CD8-positive, alpha-beta memory T cell (primary cell): ENCODE data around the gene PTGES2. TPM values are rescaled to one million over a fixed set of nuclear protein-coding genes. Genes with fewer than 3 reads are reported as not detected.

Source experiments
- CTCF ChIA-PET: fragments of 350-600 bp; sonication (Branson Sonifier 250); formaldehyde crosslinking; loops from one replicate; lab custom pipeline; 2021; ENCODE audit warnings: antibody characterized with exemption; lab: Charles Lee
- POLR2A ChIA-PET: fragments of 350-600 bp; sonication (Branson Sonifier 250); formaldehyde crosslinking; loops from one replicate; lab custom pipeline; 2021; ENCODE audit warnings: antibody characterized with exemption; lab: Charles Lee
- DNase-seq, 5 donors: peaks; one replicate each; pipeline versions ENCODE4 v3.0.0 to v3.0.0-alpha.2; 2020 to 2022; ENCODE audit warnings: mixed read lengths in 1 of 5
- H3K27ac ChIP-seq: one replicate; pipeline ENCODE4 v1.7.0; 2013; ENCODE audit warnings: low read depth, mild to moderate bottlenecking, low read length, moderate library complexity
- H3K27me3 ChIP-seq: 2 replicates; pipeline ENCODE4 v1.7.0; 2013; ENCODE audit warnings: low read length, mild to moderate bottlenecking; ENCODE audit not compliant: insufficient read depth, poor library complexity, severe bottlenecking
- H3K36me3 ChIP-seq: 2 replicates; pipeline ENCODE4 v1.7.0; 2013; ENCODE audit warnings: mild to moderate bottlenecking, low read length, moderate library complexity; ENCODE audit not compliant: insufficient read depth
- H3K4me1 ChIP-seq: 2 replicates; pipeline ENCODE4 v1.7.0; 2013; ENCODE audit warnings: mild to moderate bottlenecking, low read length, moderate library complexity; ENCODE audit not compliant: insufficient read depth
- H3K4me3 ChIP-seq: 2 replicates; pipeline ENCODE4 v1.7.0; 2013; ENCODE audit warnings: mild to moderate bottlenecking, low read length
- H3K9me3 ChIP-seq: 2 replicates; pipeline ENCODE4 v1.7.0; 2013; ENCODE audit warnings: mild to moderate bottlenecking, low read length
- H3K27ac Mint-ChIP-seq, 8 donors: one replicate each; pipeline ENCODE4 v1.8.0; 2020 to 2021; ENCODE audit warnings: mixed read lengths in 8 of 8, mild to moderate bottlenecking in 6 of 8, inconsistent platforms in 3 of 8, moderate library complexity in 3 of 8
- H3K27me3 Mint-ChIP-seq, 2 donors: one replicate each; pipeline ENCODE4 v1.8.0; 2020 to 2021; ENCODE audit warnings: mixed read lengths in 2 of 2, mild to moderate bottlenecking in 1 of 2, moderate library complexity in 1 of 2
- H3K36me3 Mint-ChIP-seq, 3 donors: one replicate each; pipeline ENCODE4 v1.8.0; 2020 to 2021; ENCODE audit warnings: mixed read lengths in 3 of 3, inconsistent platforms in 1 of 3, mild to moderate bottlenecking in 1 of 3
- H3K4me1 Mint-ChIP-seq, 3 donors: one replicate each; pipeline ENCODE4 v1.8.0; 2020 to 2021; ENCODE audit warnings: mixed read lengths in 3 of 3, inconsistent platforms in 1 of 3, mild to moderate bottlenecking in 1 of 3
- H3K4me3 Mint-ChIP-seq, 7 donors: one replicate each; pipeline ENCODE4 v1.8.0; 2020 to 2021; ENCODE audit warnings: mixed read lengths in 7 of 7, mild to moderate bottlenecking in 6 of 7, moderate library complexity in 4 of 7, inconsistent platforms in 2 of 7
- H3K9me3 Mint-ChIP-seq, 5 donors: one replicate each; pipeline ENCODE4 v1.8.0; 2020 to 2022; ENCODE audit warnings: mixed read lengths in 5 of 5, mild to moderate bottlenecking in 3 of 5, moderate library complexity in 2 of 5, inconsistent platforms in 1 of 5
- polyA plus RNA-seq: library from polyadenylated mRNA; unstranded; fragments of 300-500 nt; fragmentation: Illumina TruSeq; gene quantifications from one replicate; pipeline ENCODE4 v1.2.3, GENCODE V29; 2021
- total RNA-seq, 2 experiments: library from RNA; stranded (reverse); gene quantifications; one replicate each; pipeline ENCODE4 v1.2.3, GENCODE V29; 2021

The PTGES2 gene
- total and polyA plus RNA-seq, 3 experiments from 2014 or later = 51.7 to 68.3 (median 67.0) TPM

DNA sequence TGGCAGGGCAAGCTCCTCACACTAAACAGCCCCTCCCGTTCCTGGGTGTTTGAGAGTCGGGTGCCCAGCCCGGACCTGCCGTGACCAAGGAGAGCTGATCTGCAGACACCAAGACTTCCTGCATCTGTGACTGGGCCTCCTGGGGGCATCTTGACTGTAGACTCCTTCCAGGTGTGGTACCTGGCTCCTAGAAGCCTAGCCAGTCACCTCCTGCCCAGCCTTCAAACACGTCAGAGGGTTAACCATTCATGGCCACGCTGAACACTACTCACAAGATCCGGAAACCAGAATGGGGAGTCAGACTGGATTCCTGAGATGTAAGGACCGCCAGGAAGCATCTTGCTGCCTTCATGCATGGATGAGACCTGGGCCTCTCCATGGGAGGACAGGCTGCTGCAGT lies 18.0 kb upstream of the PTGES2 start:
- ChIA-PET POLR2A (no interaction called here), CTCF (interaction anchor here (1.4 kb wide), 1 partner anchor 14 kb away, joined by 4 read pairs; the partner anchor contains the start of gene BBLN)
- H3K4me1 ChIP-seq = peaks cover 14% of the 10 kb centered on the region
- no peaks in the 10 kb centered on the region for H3K9me3 ChIP-seq
- peaks cover 0 to 4% of the 10 kb centered on the region in 2 donors for H3K27me3 Mint-ChIP-seq
- H3K9me3 Mint-ChIP-seq = no peaks in the 10 kb centered on the region
- H3K4me3 ChIP-seq = no peak overlapping the region
- no peaks in the 10 kb centered on the region for H3K36me3 Mint-ChIP-seq
- no peak for DNase-seq
- no peak overlapping the region for H3K27ac ChIP-seq
- no peaks in the 10 kb centered on the region for H3K36me3 ChIP-seq
- no peak overlapping the region for H3K27ac Mint-ChIP-seq
- no peak overlapping the region for H3K4me3 Mint-ChIP-seq
- no peaks in the 10 kb centered on the region for H3K27me3 ChIP-seq
- H3K4me1 Mint-ChIP-seq = peaks cover 6 to 11% (median 10%) of the 10 kb centered on the region in 3 donors

DNA sequence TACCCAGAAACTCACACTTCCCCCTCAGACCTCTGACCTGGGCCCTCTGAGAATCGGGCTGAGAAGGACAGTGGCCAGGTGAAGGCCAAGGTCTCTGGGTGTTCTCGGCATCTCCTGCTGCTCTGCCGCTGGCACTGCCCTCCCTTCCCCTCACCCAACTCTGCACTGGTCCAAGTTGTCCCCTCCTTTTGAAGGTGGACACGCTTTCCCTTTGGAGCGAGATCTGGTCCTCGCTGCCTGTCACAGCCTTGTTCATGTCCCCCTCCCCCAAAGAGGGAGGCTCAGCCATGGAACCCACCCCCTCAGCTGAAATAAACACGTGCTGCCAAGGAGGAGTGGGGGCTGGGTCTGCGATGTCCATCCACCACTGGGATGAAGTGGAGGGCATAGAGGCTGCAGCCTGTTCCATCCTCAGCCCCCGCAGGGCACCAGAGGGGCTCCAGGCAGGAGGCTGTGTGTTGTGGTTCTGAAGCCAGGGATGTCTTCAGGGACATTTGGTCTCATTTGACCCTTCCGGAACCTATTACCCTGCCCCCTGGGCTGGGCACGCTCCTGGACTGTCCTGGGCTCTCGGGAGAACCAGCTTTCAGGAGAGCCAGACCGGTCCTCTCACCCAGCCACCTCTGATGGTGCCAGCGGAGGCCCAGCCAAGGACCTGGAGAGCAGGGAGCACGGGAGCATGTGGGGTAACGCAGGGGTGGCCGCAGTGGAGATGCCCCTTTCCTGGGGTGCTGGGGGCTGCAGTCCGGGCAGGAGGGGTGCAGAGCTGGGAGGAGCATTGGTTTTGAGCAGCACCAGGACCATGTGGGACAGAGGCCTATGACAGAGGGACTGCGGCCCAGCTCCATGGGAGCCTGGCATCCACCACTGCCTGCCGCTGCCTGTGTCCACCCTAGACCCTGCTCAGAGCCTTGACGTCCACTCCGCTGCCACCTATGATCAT lies 17.0 kb upstream of the PTGES2 start:
- peaks cover 14% of the 10 kb centered on the region for H3K4me1 ChIP-seq
- no peak overlapping the region for H3K27ac ChIP-seq
- no peaks in the 10 kb centered on the region for H3K9me3 ChIP-seq
- ChIA-PET POLR2A (no interaction called here), CTCF (interaction anchor here (2.1 kb wide), 1 partner anchor 15 kb away, joined by 4 read pairs; the partner anchor contains the start of gene BBLN)
- Mint-ChIP-seq H3K4me1 (peaks cover 6 to 11% (median 10%) of the 10 kb centered on the region in 3 donors), H3K36me3 (no peaks in the 10 kb centered on the region), H3K4me3 (no peak overlapping the region), H3K9me3 (no peaks in the 10 kb centered on the region), H3K27ac (no peak overlapping the region), H3K27me3 (peaks cover 0 to 4% of the 10 kb centered on the region in 2 donors)
- H3K36me3 ChIP-seq = no peaks in the 10 kb centered on the region
- no peak overlapping the region for H3K4me3 ChIP-seq
- H3K27me3 ChIP-seq = no peaks in the 10 kb centered on the region
- no peak for DNase-seq

DNA sequence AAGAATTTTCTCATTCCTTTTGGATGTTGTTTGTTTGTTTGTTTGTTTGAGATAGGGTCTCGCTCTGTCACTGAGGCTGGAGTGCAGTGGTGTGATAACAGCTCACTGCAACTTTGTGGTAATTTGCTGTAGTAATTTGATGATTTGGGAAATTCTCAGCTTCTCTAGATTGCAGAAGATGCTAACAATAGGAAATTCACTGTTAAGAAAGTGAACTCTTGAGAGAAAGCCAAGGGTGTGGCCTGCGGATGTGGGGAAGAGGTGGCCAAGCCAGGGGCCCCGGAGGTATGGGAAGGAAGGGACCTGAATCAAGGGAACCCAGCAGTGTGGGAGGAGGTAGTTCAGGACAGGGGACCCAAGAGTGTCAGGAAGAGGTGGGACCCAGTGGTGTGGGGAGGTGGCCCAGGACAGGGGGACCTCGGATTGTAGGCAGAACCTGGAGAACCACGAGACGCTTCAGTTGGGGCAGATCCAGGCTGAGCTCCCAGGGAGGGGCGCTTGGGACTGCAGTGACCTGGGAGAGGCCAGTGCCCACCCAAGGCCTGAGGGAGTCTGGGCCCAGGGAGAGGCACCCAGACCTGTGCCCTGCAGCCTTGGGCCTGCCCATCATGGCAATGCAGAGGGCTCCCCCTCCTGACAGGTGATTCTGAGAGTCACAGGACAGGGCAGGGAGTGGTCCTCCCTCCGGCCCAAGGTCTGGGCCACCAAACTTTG lies 16.2 kb upstream of the PTGES2 start:
- Mint-ChIP-seq H3K36me3 (no peaks in the 10 kb centered on the region), H3K4me1 (peaks cover 6 to 11% (median 10%) of the 10 kb centered on the region in 3 donors), H3K9me3 (no peaks in the 10 kb centered on the region), H3K27ac (no peak overlapping the region), H3K4me3 (no peak overlapping the region), H3K27me3 (peaks cover 0 to 1% of the 10 kb centered on the region in 2 donors)
- ChIA-PET CTCF (interaction anchor here (0.8 to 2.1 kb wide), 2 partner anchors 15 to 16 kb away, joined by 3 to 4 read pairs; partner anchors contain the start of gene BBLN), POLR2A (no interaction called here)
- Histone ChIP-seq H3K27ac (no peak overlapping the region), H3K9me3 (no peaks in the 10 kb centered on the region), H3K4me3 (no peak overlapping the region), H3K36me3 (no peaks in the 10 kb centered on the region), H3K27me3 (no peaks in the 10 kb centered on the region), H3K4me1 (peaks cover 14% of the 10 kb centered on the region)
- no peak for DNase-seq

DNA sequence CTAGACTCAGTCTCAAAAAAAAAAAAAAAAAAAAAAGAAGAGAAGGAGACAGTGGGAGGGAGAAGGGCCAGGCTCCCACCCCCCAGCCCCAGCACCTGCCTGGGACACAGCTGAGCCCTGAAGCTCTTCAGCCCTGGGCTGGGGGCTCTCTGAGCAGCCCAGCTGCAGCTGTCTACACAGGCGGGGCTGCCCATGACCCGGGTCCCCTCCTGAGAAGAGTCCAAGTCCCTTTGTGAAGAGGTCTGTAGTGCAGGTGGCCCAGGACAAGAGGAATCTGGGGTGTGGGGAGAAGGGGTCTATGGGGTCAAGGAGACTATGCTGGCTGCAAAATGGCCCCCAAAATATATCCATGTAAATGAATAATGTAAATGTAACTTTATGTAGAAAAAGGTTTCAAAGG lies 15.1 kb upstream of the PTGES2 start:
- no peaks in the 10 kb centered on the region for H3K27me3 ChIP-seq
- ChIA-PET CTCF (interaction anchor here (0.7 to 1.7 kb wide), 4 partner anchors 12 to 570 kb away, joined by 3 to 4 read pairs (median 4); no protein-coding TSS in a partner anchor), POLR2A (interaction anchor here (0.6 kb wide), 1 partner anchor 14 kb away, joined by 5 read pairs; no protein-coding TSS in a partner anchor)
- Mint-ChIP-seq H3K9me3 (no peaks in the 10 kb centered on the region), H3K4me1 (peaks cover 6 to 11% (median 10%) of the 10 kb centered on the region in 3 donors), H3K36me3 (no peaks in the 10 kb centered on the region), H3K4me3 (no peak overlapping the region), H3K27ac (no peak overlapping the region), H3K27me3 (peaks cover 0 to 4% of the 10 kb centered on the region in 2 donors)
- no peak overlapping the region for H3K27ac ChIP-seq
- no peaks in the 10 kb centered on the region for H3K36me3 ChIP-seq
- peaks cover 14% of the 10 kb centered on the region for H3K4me1 ChIP-seq
- no peak for DNase-seq
- no peak overlapping the region for H3K4me3 ChIP-seq
- no peaks in the 10 kb centered on the region for H3K9me3 ChIP-seq

DNA sequence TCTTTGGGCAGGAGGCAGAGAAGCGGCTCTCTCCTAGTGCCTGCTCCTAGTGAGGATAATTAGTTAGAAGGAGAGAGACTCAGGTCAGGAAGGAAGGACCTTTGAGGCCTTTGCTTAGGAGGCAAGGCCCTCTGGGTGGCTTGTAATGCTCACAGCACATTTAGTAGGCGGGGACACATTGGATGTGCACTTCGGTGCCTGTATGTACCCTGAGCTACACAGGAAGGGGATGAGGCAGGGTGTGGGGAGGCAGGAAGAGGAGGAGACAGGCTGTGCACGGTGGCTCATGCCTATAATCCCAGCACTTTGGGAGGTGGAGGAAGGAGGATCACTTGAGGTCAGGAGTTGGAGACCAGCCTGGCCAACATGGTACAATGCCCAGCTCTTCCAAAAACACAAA lies 14.5 kb upstream of the PTGES2 start:
- Mint-ChIP-seq H3K4me1 (peaks cover 6 to 11% (median 10%) of the 10 kb centered on the region in 3 donors), H3K27ac (peak overlapping the region in 3 of 8 donors; percentile 11 to 64 (median 47)), H3K4me3 (no peak overlapping the region), H3K36me3 (no peaks in the 10 kb centered on the region), H3K9me3 (no peaks in the 10 kb centered on the region), H3K27me3 (peaks cover 0 to 5% of the 10 kb centered on the region in 2 donors)
- Histone ChIP-seq H3K27me3 (no peaks in the 10 kb centered on the region), H3K9me3 (no peaks in the 10 kb centered on the region), H3K27ac (no peak overlapping the region), H3K36me3 (no peaks in the 10 kb centered on the region), H3K4me1 (peaks cover 14% of the 10 kb centered on the region), H3K4me3 (no peak overlapping the region)
- DNase-seq = peak in 1 of 5 donors; percentile 23
- ChIA-PET POLR2A (no interaction called here), CTCF (interaction anchor here (0.7 to 1.7 kb wide), 4 partner anchors 13 to 571 kb away, joined by 3 to 4 read pairs (median 4); no protein-coding TSS in a partner anchor)

DNA sequence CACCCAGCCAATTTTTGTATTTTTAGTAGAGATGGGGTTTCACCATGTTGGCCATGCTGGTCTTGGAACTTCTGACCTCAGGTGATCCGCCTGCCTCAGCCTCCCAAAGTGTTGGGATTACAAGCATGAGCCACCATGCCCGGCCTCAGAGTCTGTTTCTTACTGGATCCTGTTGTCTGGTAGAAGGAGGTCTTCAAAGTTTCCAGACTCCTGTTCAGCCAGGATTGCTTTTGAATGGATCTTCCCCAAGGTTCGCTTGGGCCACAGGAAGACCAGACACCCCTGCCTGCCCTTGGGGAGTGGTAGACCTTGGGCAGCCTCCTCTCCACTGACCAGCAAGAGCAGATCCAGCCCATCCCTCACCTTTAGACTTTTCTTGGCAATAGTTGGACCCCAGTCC lies 14.1 kb upstream of the PTGES2 start:
- Histone ChIP-seq H3K4me1 (peaks cover 14% of the 10 kb centered on the region), H3K36me3 (no peaks in the 10 kb centered on the region), H3K27me3 (no peaks in the 10 kb centered on the region), H3K27ac (no peak overlapping the region), H3K9me3 (no peaks in the 10 kb centered on the region), H3K4me3 (no peak overlapping the region)
- no peaks in the 10 kb centered on the region for H3K36me3 Mint-ChIP-seq
- H3K27ac Mint-ChIP-seq = no peak overlapping the region
- ChIA-PET CTCF (interaction anchor here (1.0 to 1.7 kb wide), 2 partner anchors 13 to 60 kb away, joined by 3 to 4 read pairs; no protein-coding TSS in a partner anchor), POLR2A (no interaction called here)
- peaks cover 0 to 5% of the 10 kb centered on the region in 2 donors for H3K27me3 Mint-ChIP-seq
- peaks cover 6 to 11% (median 10%) of the 10 kb centered on the region in 3 donors for H3K4me1 Mint-ChIP-seq
- DNase-seq = no peak
- H3K9me3 Mint-ChIP-seq = no peaks in the 10 kb centered on the region
- no peak overlapping the region for H3K4me3 Mint-ChIP-seq

DNA sequence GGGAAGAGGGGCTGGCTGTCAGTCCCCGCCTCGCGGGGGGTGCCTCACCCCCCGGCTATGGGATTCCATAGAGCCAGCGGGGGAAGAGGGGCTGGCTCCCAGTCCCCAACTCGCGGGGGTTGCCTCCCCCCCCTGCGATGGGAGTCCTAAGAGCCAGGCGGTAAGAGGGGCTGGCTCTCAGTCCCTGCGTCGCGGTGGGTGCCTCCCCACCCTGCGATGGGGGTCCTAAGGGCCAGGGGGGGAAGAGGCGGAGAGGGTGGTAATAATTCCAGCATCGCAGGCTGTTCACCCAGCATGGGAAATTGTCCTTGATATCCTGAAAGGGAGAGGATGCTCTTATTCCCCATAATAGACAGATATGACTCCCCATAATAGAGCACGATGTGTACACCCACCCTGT lies 12.1 kb upstream of the PTGES2 start:
- Histone ChIP-seq H3K4me3 (no peak overlapping the region), H3K27me3 (no peaks in the 10 kb centered on the region), H3K9me3 (no peaks in the 10 kb centered on the region), H3K27ac (no peak overlapping the region), H3K4me1 (peaks cover 14% of the 10 kb centered on the region), H3K36me3 (no peaks in the 10 kb centered on the region)
- ChIA-PET POLR2A (no interaction called here), CTCF (no interaction called here)
- Mint-ChIP-seq H3K27me3 (peaks cover 0 to 3% of the 10 kb centered on the region in 2 donors), H3K4me3 (no peak overlapping the region), H3K27ac (peak overlapping the region in 1 of 8 donors; percentile 33), H3K4me1 (peaks cover 6 to 11% (median 10%) of the 10 kb centered on the region in 3 donors), H3K36me3 (no peaks in the 10 kb centered on the region), H3K9me3 (no peaks in the 10 kb centered on the region)
- no peak for DNase-seq
